ENCODE measurements around the gene PROM1. TPM values are rescaled to one million over a fixed set of nuclear protein-coding genes. Genes with fewer than 3 reads are reported as not detected.

PROM1 gene
- total and polyA plus RNA-seq, 2 of the 13 experiments (the other 11 are each of a cell fraction or from before 2014, with no cell fraction given): 3.9 to 16.4 TPM

GRCh38 chr4:16123356-16124084 is 39.7 kb upstream of the PROM1 start (continued):
- TF ChIP-seq ELF3 (CRISPR knock-in tag; IDR thresholded peaks at IDR 0.05) (peak; percentile 68), NCOA2 (CRISPR knock-in tag; IDR thresholded peaks at IDR 0.05) (peak; percentile 45), FOXA3 (CRISPR knock-in tag; IDR thresholded peaks at IDR 0.05) (peak; percentile 78), HIC2 (CRISPR knock-in tag; IDR thresholded peaks at IDR 0.05; ENCODE audit: low read depth) (peak; percentile 75; the same call in 1 of the 2 replicates)

- Histone ChIP-seq H3K9me3 (ENCODE audit: low read length) (no peaks in the 10 kb centered on the region), H2AFZ (ENCODE audit: low read length) (no peak overlapping the region), H3K36me3 (replicated peaks in 1 of 2; ENCODE audit: control insufficient read depth in 1 of 2, insufficient read depth in 2 of 2, low read length in 2 of 2) (no peaks in the 10 kb centered on the region), H3K4me1 (ENCODE audit: insufficient read depth, low read length) (peaks cover 62% of the 10 kb centered on the region), H3K4me2 (ENCODE audit: low read depth, low read length) (no peak overlapping the region), H3K27me3 (ENCODE audit: control insufficient read depth in 1 of 2, insufficient read depth in 2 of 2, low read length in 2 of 2) (peaks cover 0 to 9% of the 10 kb centered on the region in 2 experiments; a peak in 4 of 5 replicates), H3K79me2 (ENCODE audit: insufficient read depth, low read length) (no peaks in the 10 kb centered on the region), H3K4me3 (replicated peaks in 1 of 3; ENCODE audit: insufficient read depth in 1 of 3, low read depth in 2 of 3, low read length in 3 of 3) (no peak overlapping the region), H3K9ac (ENCODE audit: insufficient read depth, low read depth, low read length) (no peak overlapping the region), H4K20me1 (ENCODE audit: insufficient read depth, low read length) (no peaks in the 10 kb centered on the region), H3K27ac (ENCODE audit: extremely low read length, insufficient read depth, low read length) (no peak overlapping the region)
- in situ Hi-C loops (cut with HindIII; ENCODE audit: extremely low pct_ligation_motif_present, low pct_unique_long_range_greater_than_20kb): no loop called here
- POLR2A ChIA-PET: interaction anchor here (1.3 kb wide), 1 partner anchor 18 kb away, joined by 4 read pairs; no protein-coding TSS in a partner anchor
- DNase-seq (ENCODE audit: low spot score) (no peak), ATAC-seq (no peak), FAIRE-seq (no peak)
- 77% methylated on average over 5 of the region's 5 CpGs for WGBS (ENCODE audit: low lambda C conversion rate)
- CTCF ChIA-PET (ENCODE audit: low intra/inter-chr PET ratio, low total read pairs): no interaction called here
- BruUV-seq (replicated peaks): no TSS peak
- intact Hi-C loops (cut with micrococcal nuclease; ENCODE audit: unreplicated experiment): no loop called here
- no peak for TF ChIP-seq FOSL2 (CRISPR knock-in tag; IDR thresholded peaks at IDR 0.05)
- TF ChIP-seq ZNF446 (CRISPR knock-in tag; IDR thresholded peaks at IDR 0.05): no peak
- no peak for TF ChIP-seq ZSCAN20 (CRISPR knock-in tag; IDR thresholded peaks at IDR 0.05; ENCODE audit: borderline replicate concordance)
- TF ChIP-seq TBL1XR1 (IDR thresholded peaks at IDR 0.05; ENCODE audit: borderline replicate concordance, low read length, partially characterized antibody): no peak
- TF ChIP-seq RXRA (CRISPR knock-in tag; IDR thresholded peaks at IDR 0.05): no peak
- TF ChIP-seq SKIL (CRISPR knock-in tag; IDR thresholded peaks at IDR 0.05; ENCODE audit: borderline replicate concordance): no peak
- no peak for TF ChIP-seq ZNF362 (CRISPR knock-in tag; IDR thresholded peaks at IDR 0.05; ENCODE audit: borderline replicate concordance)
- TF ChIP-seq HIVEP1 (CRISPR knock-in tag; IDR thresholded peaks at IDR 0.05): no peak
- TF ChIP-seq U2AF1 (optimal IDR thresholded peaks at IDR 0.05; ENCODE audit: low read depth, low read length): no peak
- TF ChIP-seq PRDM10 (CRISPR knock-in tag; IDR thresholded peaks at IDR 0.05; ENCODE audit: low read depth): no peak
Observed at GRCh38 chr4:16122784-16123183, 39.0 kb upstream of the PROM1 start.

Data from HepG2 (cell line).